MM.1S (cell line): ENCODE measurements around the gene RRAGD.

Source experiments
- DNase-seq: peaks from one replicate; pipeline ENCODE4 v3.0.0-alpha.2; 2015
- H2AFZ ChIP-seq: fragments of 300-600 bp; sonication (generic); 2 replicates; pipeline ENCODE4 v1.6.0; 2016; ENCODE audit warnings: antibody characterized with exemption, low read length
- H3F3A ChIP-seq: fragments of 300-600 bp; sonication (generic); 2 replicates; pipeline ENCODE4 v1.6.1; 2016; ENCODE audit warnings: mild to moderate bottlenecking, antibody characterized with exemption, low read length, moderate library complexity, mixed read lengths; ENCODE audit not compliant: insufficient read depth
- H3K27ac ChIP-seq: fragments of 300-600 bp; sonication (generic); 2 replicates; pipeline ENCODE4 v1.5.1; 2016; ENCODE audit warnings: mild to moderate bottlenecking, low read length
- H3K27me3 ChIP-seq: fragments of 300-600 bp; sonication (generic); replicated peaks from 2 replicates; pipeline ENCODE4 v1.6.0; 2016; ENCODE audit warnings: low read length; ENCODE audit not compliant: insufficient read depth
- H3K36me3 ChIP-seq: fragments of 300-600 bp; sonication (generic); replicated peaks from 2 replicates; pipeline ENCODE4 v1.6.1; 2016; ENCODE audit warnings: mild to moderate bottlenecking, low read length, mixed read lengths; ENCODE audit not compliant: insufficient read depth
- H3K4me1 ChIP-seq: fragments of 300-600 bp; sonication (generic); 2 replicates; pipeline ENCODE4 v1.6.1; 2016; ENCODE audit warnings: low read length, mixed read lengths
- H3K4me2 ChIP-seq: fragments of 300-600 bp; sonication (generic); 2 replicates; pipeline ENCODE4 v1.6.0; 2016; ENCODE audit warnings: low read depth, low read length
- H3K4me3 ChIP-seq: fragments of 300-600 bp; sonication (generic); 2 replicates; pipeline ENCODE4 v1.5.1; 2016; ENCODE audit warnings: low read length, mixed read lengths
- H3K79me2 ChIP-seq: fragments of 300-600 bp; sonication (generic); 2 replicates; pipeline ENCODE4 v1.6.1; 2016; ENCODE audit warnings: mixed run types, low read length, mixed read lengths
- H3K9ac ChIP-seq: fragments of 300-600 bp; sonication (generic); 2 replicates; pipeline ENCODE4 v1.6.1; 2016; ENCODE audit warnings: low read length, mixed read lengths
- H3K9me2 ChIP-seq: fragments of 300-600 bp; sonication (generic); replicated peaks from 2 replicates; pipeline ENCODE4 v1.6.1; 2016; ENCODE audit warnings: mild to moderate bottlenecking, low read length, mixed read lengths; ENCODE audit not compliant: insufficient read depth
- H3K9me3 ChIP-seq: fragments of 300-600 bp; sonication (generic); replicated peaks from 2 replicates; pipeline ENCODE4 v1.6.1; 2016; ENCODE audit warnings: mild to moderate bottlenecking, low read length, mixed read lengths; ENCODE audit not compliant: insufficient read depth
- H4K20me1 ChIP-seq: fragments of 300-600 bp; sonication (generic); 2 replicates; pipeline ENCODE4 v1.6.1; 2016; ENCODE audit warnings: mild to moderate bottlenecking, low read length, moderate library complexity, mixed read lengths; ENCODE audit not compliant: insufficient read depth
- CTCF ChIP-seq: fragments of 300-600 bp; sonication (generic); IDR thresholded peaks from 2 replicates; pipeline ENCODE4 v1.5.1; 2016; ENCODE audit warnings: antibody characterized with exemption, low read length, mixed read lengths
- EZH2 ChIP-seq: fragments of 300-600 bp; sonication (generic); optimal IDR thresholded peaks from 2 replicates; pipeline ENCODE3; 2017; ENCODE audit warnings: low read depth, mild to moderate bottlenecking, antibody characterized with exemption, low read length, mixed read lengths
- EZH2phosphoT487 ChIP-seq: fragments of 300-600 bp; sonication (generic); IDR thresholded peaks from 2 replicates; pipeline ENCODE4 v1.6.1; 2018; ENCODE audit warnings: antibody characterized with exemption, low read length

The RRAGD gene

GRCh38 chr6:89355511-89356194 is 56.4 kb downstream of the RRAGD start:
- H3K36me3 ChIP-seq, result 0 out of 2 replicates have a peak, but pooled peaks cover 4% of the 10 kb centered on the region
- H3K4me1 ChIP-seq, result peaks cover 67% of the 10 kb centered on the region
- no peaks in the 10 kb centered on the region for H3K27me3 ChIP-seq
- H3K79me2 ChIP-seq, result peaks cover 63% of the 10 kb centered on the region
- H4K20me1 ChIP-seq, result no peaks in the 10 kb centered on the region
- H3F3A ChIP-seq, result peaks cover 87% of the 10 kb centered on the region
- DNase-seq, result peak; percentile 40
- TF ChIP-seq EZH2phosphoT487 (no peak), CTCF (no peak), EZH2 (no peak)
- H3K4me3 ChIP-seq, result no peak overlapping the region
- no peak overlapping the region for H2AFZ ChIP-seq
- H3K9me2 ChIP-seq, result no peaks in the 10 kb centered on the region
- H3K9me3 ChIP-seq, result no peaks in the 10 kb centered on the region
- peak overlapping the region; percentile 85 for H3K9ac ChIP-seq
- H3K4me2 ChIP-seq, result peak overlapping the region; percentile 64
- H3K27ac ChIP-seq, result peak overlapping the region; percentile 99

GRCh38 chr6:89353702-89354392 is 58.2 kb downstream of the RRAGD start:
- DNase-seq, result peak; percentile 84
- H3K36me3 ChIP-seq, result 0 out of 2 replicates have a peak, but pooled peaks cover 4% of the 10 kb centered on the region
- peaks cover 86% of the 10 kb centered on the region for H3F3A ChIP-seq
- peak overlapping the region; percentile 86 for H3K4me3 ChIP-seq
- peak overlapping the region; percentile 89 for H3K9ac ChIP-seq
- H3K27ac ChIP-seq, result peak overlapping the region; percentile 99
- H3K9me2 ChIP-seq, result no peaks in the 10 kb centered on the region
- H3K4me1 ChIP-seq, result peaks cover 61% of the 10 kb centered on the region
- peak overlapping the region; percentile 95 for H3K4me2 ChIP-seq
- H3K9me3 ChIP-seq, result no peaks in the 10 kb centered on the region
- no peaks in the 10 kb centered on the region for H4K20me1 ChIP-seq
- H2AFZ ChIP-seq, result no peak overlapping the region
- H3K27me3 ChIP-seq, result no peaks in the 10 kb centered on the region
- peaks cover 67% of the 10 kb centered on the region for H3K79me2 ChIP-seq
- no peak for TF ChIP-seq CTCF
- TF ChIP-seq EZH2, result no peak
- TF ChIP-seq EZH2phosphoT487, result no peak

- no peaks in the 10 kb centered on the region for H3K27me3 ChIP-seq
- peaks cover 74% of the 10 kb centered on the region for H3K79me2 ChIP-seq
- H3K4me2 ChIP-seq, result peak overlapping the region; percentile 95
- H3K36me3 ChIP-seq, result peaks cover 4% of the 10 kb centered on the region; the same call in 1 of the 2 replicates
- H3K4me1 ChIP-seq, result peaks cover 61% of the 10 kb centered on the region
- DNase-seq, result peak; percentile 40
- peaks cover 6% of the 10 kb centered on the region; the same call in 1 of the 2 replicates for H4K20me1 ChIP-seq
- peaks cover 85% of the 10 kb centered on the region for H3F3A ChIP-seq
- peak overlapping the region; percentile 89 for H3K9ac ChIP-seq
- no peak for TF ChIP-seq EZH2
- no peak for TF ChIP-seq CTCF
- no peak for TF ChIP-seq EZH2phosphoT487
- H3K9me2 ChIP-seq, result no peaks in the 10 kb centered on the region
- no peak overlapping the region for H2AFZ ChIP-seq
- peak overlapping the region; percentile 86 for H3K4me3 ChIP-seq
- no peaks in the 10 kb centered on the region for H3K9me3 ChIP-seq
- peak overlapping the region; percentile 99 for H3K27ac ChIP-seq
Measured at GRCh38 chr6:89353118-89353556, 58.9 kb downstream of the RRAGD start.
